DMS53 treated with DMSO at 0.1 percent for 48 hours (cell line): Measurements from ENCODE around the gene TAF11L11.
"Not testable (repeated sequence)": the region's sequence is repeated elsewhere in the genome, so short reads cannot be mapped to it uniquely, and the experiment has no call there.

Experiments used
- DNase-seq: peaks from one replicate; lab custom pipeline; 2025; ENCODE audit not compliant: unreplicated experiment; lab: John Stamatoyannopoulos, UW

The TAF11L11 gene

DNA sequence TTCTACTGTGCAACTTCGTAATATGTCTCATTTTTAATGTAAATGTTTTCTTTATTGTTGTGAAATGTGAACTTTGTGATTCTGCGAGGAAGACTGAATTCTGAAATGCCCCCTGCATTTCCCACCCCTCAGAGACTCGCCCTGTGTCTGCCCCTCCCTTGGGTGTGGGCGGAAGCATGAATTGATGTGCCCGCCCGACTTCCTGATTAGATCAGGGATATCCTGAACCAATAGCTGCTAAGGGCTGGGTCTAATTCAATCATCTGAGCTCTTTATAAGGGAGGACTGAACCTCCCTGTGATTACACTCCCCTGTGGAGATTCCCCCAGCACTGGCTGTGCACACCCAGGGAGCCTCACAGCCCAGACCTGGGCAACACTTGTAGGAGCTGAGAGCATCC, at the start of gene TAF11L11:
TAF11L11 (plus strand) TSS at position 304 of the 400 bp plus-strand sequence.
- DNase-seq: not testable (repeated sequence)

GRCh38 chr5:17585658-17586057, 18.3 kb upstream of the TAF11L11 start, which contains the start of gene TAF11L7:
TAF11L7 (minus strand) TSS chr5:17585758.
- DNase-seq: not testable (repeated sequence)

GRCh38 chr5:17590860-17591259, 13.1 kb upstream of the TAF11L11 start, which contains the start of gene TAF11L8:
TAF11L8 (minus strand) TSS chr5:17590960.
- DNase-seq: not testable (repeated sequence)

- DNase-seq: not testable (repeated sequence)
Observed at GRCh38 chr5:17594255-17594654, 9.7 kb upstream of the TAF11L11 start, which contains the start of gene TAF11L9. TAF11L9 (minus strand) TSS chr5:17594394.

GRCh38 chr5:17597728-17598127, 6.3 kb upstream of the TAF11L11 start, which contains the start of gene TAF11L10:
TAF11L10 (minus strand) TSS chr5:17597828.
- not testable (repeated sequence) for DNase-seq

GRCh38 chr5:17604951-17605350, 968 bp downstream of the TAF11L11 start:
- no peak for DNase-seq

DNA sequence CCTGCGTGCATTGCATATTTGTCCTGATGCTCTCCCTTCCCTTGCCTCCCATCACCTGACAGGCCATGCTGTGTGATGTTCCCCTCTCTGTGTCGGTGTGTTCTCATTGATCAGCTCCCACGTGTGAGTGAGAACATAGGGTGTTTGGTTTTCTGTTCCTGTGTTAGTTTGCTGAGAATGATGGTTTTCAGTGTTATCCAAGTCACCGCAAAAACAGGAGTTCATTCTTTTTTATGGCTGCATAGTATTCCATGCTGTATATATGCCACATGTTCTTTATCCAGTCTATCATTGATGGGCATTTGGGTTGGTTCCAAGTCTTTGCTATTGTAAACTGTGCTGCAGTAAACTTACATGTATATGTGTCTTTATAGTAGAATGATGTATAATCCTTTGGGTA, 3.5 kb downstream of the TAF11L11 start:
- DNase-seq: not testable (repeated sequence)

GRCh38 chr5:17610092-17610491, 6.1 kb downstream of the TAF11L11 start, which contains the start of gene TAF11L12:
TAF11L12 (plus strand) TSS chr5:17610392.
- DNase-seq: not testable (repeated sequence)

DNA sequence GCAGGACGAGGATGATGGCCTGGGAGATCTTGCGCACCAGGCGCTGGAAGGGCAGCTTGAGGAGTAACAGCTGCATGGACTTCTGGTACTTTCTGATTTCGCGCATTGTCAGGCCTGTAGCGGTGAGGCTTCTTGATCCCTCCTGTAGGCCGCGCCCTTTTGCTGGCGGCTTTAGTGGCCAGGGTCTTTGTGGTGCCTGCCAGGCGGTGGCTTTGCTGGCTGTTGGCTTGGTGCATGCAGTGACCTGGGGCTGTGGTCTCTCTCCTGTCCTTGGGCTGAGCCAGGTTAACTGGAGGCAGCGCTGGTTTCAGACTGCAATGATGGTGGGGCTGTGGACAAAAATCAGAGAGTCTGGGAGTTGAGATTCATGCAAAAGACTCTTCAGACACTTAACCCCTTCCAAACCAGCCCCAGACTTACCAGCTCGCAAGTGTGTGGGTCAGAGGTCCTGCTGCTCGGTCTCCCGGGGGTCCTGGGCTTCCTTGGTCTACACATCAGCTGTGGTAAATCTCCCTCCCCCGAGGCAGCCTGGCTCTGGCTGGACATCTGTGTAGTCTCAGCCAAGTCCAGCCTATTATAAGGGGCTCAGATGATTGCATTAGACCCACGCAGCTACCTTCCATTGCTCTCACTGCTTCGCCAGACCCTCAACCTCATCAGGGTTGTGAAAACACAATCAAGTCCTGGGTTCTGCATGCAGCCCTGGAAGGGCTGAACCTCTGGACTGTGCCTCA, 11.1 kb downstream of the TAF11L11 start:
- DNase-seq: no peak

DNA sequence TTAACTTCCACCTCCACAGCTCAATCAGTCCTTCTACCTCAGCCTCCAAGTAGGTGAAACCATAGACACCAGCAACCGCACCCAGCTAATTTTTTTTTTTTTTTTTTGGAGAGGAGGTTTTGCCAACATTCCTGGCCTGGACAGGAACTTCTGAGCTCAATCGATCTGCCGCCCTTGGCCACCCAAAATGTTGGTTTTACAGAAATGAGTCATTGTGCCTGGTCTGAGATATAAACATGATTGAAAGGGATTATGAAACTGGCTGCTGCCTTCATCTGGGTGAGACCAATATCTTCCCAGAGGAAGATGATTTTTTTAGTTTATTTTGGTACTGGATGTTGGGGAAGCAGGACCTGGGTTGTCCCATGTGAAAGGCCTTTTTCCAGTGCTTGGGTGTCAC, 15.4 kb downstream of the TAF11L11 start:
- no peak for DNase-seq

DNA sequence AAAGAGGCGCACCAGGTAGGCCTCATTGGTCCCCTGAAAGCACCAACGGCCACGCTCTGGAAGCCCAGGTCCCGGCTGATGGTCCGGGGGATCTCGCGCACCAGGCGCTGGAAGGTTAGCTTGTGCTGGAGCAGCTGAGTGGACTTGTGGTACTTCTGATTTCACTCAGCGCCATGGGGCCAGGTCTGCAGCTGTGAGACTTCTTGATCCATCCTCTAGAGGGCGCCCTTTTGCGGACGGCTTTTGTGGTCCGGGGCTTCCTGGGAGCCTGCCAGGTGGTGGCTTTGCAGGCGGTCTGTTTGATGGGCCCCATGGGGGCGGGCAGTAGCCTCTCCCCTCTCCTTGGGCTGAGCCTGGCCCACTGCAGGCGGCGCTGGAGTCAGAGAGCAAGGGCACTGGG, 16.6 kb downstream of the TAF11L11 start:
- no peak for DNase-seq

GRCh38 chr5:17625686-17626085, 21.7 kb downstream of the TAF11L11 start:
- no peak for DNase-seq

GRCh38 chr5:17631788-17632187, 27.8 kb downstream of the TAF11L11 start, which contains the start of gene TAF11L13:
TAF11L13 (plus strand) TSS chr5:17632088.
- DNase-seq: not testable (repeated sequence)

DNA sequence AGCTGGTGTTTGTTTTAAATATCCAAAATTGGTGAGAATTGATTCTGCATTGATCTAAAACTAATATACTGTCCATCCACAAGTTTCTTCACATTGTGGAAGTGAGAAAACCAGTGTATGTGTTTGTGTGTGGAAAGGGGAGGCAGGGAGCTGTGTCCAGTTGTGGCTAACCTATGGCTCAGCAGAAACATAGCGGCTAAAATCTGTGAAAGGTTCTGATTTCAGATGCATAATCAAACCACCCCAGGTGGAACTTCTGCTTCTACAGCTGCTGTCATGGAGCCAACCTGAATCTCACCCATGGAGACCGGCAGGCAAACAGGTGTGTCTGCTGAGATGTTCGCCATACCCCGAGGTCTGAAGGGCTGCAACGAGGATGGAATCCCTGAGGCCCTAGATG, 30.2 kb downstream of the TAF11L11 start, which contains the start of gene TAF11L14:
TAF11L14 (plus strand) TSS at position 301 of the 400 bp plus-strand sequence.
- no peak for DNase-seq

DNA sequence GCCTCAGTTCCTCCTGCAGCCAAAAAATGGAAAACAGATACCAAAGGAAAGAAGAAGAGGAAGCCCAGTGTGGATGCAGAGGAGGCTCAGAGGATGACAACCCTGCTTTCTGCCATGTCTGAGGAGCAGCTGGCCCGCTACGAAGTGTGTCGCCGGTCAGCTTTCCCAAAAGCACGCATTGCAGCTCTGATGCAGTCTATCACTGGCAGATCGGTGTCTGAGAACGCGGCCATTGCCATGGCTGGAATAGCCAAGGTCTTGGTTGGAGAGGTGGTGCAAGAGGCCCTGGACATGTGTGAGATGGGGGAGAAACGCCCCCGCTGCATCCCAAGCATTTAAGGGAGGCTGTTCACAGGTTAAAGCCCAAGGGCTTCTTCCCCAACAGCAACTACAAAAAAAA, 45.2 kb downstream of the TAF11L11 start:
- DNase-seq: not testable (repeated sequence)

- not testable (repeated sequence) for DNase-seq
Observed at GRCh38 chr5:17655201-17655759, 51.3 kb downstream of the TAF11L11 start.
